Endothelial cell of umbilical vein (primary cell): Measurements from ENCODE around the gene C13orf46. TPM values are rescaled to one million over a fixed set of nuclear protein-coding genes. Genes with fewer than 3 reads are reported as not detected.

Source experiments
- BruUV-seq: library from RNA; stranded (reverse); fragments of 400-500 nt; replicated peaks from 2 replicates; lab custom pipeline; 2021; lab: Mats Ljungman, UMichigan
- CTCF ChIA-PET: fragments of 300-600, 350-600 bp; sonication (Branson Sonifier 250); formaldehyde crosslinking; loops from one replicate; lab custom pipeline; 2021; ENCODE audit warnings: antibody characterized with exemption, inconsistent platforms; lab: Charles Lee
- POLR2A ChIA-PET: fragments of 300-600, 350-600 bp; sonication (Branson Sonifier 250); formaldehyde crosslinking; loops from one replicate; lab custom pipeline; 2021; ENCODE audit warnings: antibody characterized with exemption, inconsistent platforms; lab: Charles Lee
- DNase-seq: peaks from one replicate; pipeline ENCODE4 v3.0.0-alpha.2; 2011; ENCODE audit warnings: low read depth, low spot score
- FAIRE-seq: peaks from 2 replicates; lab custom pipeline; 2011; peaks lifted over from hg19 to GRCh38; lab: Jason Lieb, UNC
- H2AFZ ChIP-seq: 2 replicates; pipeline ENCODE4 v1.6.0; 2012; ENCODE audit warnings: low read depth, low read length, control low read depth, inconsistent platforms
- H3K27ac ChIP-seq: 2 replicates; pipeline ENCODE4 v1.5.1; 2011; ENCODE audit warnings: low read depth, mild to moderate bottlenecking, control low read depth, low read length, moderate library complexity; ENCODE audit not compliant: insufficient read depth
- H3K27me3 ChIP-seq, 2 experiments: 2 replicates each; pipeline versions ENCODE4 v1.6.0 to v1.6.1; 2011; ENCODE audit warnings: low read length in 2 of 2, mixed read lengths in 1 of 2; ENCODE audit not compliant: control insufficient read depth in 2 of 2, insufficient read depth in 2 of 2
- H3K36me3 ChIP-seq, 2 experiments: 2 replicates in 1 of 2; 3 replicates in 1 of 2; pipeline ENCODE4 v1.5.1; 2011; ENCODE audit warnings: low read length in 2 of 2, mild to moderate bottlenecking in 1 of 2, moderate library complexity in 1 of 2; ENCODE audit not compliant: control insufficient read depth in 2 of 2, insufficient read depth in 2 of 2; ENCODE audit errors: extremely low read depth in 1 of 2
- H3K4me1 ChIP-seq: 3 replicates; pipeline ENCODE4 v1.5.1; 2011; ENCODE audit warnings: mild to moderate bottlenecking, low read length; ENCODE audit not compliant: control insufficient read depth, insufficient read depth; ENCODE audit errors: extremely low read depth
- H3K4me2 ChIP-seq: 2 replicates; pipeline ENCODE4 v1.6.1; 2011; ENCODE audit warnings: low read length, control low read depth, mixed read lengths; ENCODE audit not compliant: insufficient read depth
- H3K4me3 ChIP-seq, 3 experiments: fragments of 200-600 bp in 1 of 3; sonication (generic), shearing (Covaris generic) in 1 of 3; replicated peaks in 1 of 3; 2 replicates each; pipeline ENCODE4 v1.5.1; 2011 to 2016; ENCODE audit warnings: control low read depth in 3 of 3, low read length in 3 of 3, mild to moderate bottlenecking in 2 of 3, inconsistent platforms in 1 of 3, low read depth in 1 of 3, moderate library complexity in 1 of 3; ENCODE audit not compliant: insufficient read depth in 1 of 3
- H3K79me2 ChIP-seq: 2 replicates; pipeline ENCODE4 v1.6.0; 2012; ENCODE audit warnings: low read length, inconsistent platforms; ENCODE audit not compliant: control insufficient read depth, insufficient read depth
- H3K9ac ChIP-seq: replicated peaks from 2 replicates; pipeline ENCODE3; 2011; ENCODE audit warnings: low read length, control low read depth; ENCODE audit not compliant: insufficient read depth; ENCODE audit errors: extremely low read depth
- H3K9me1 ChIP-seq: replicated peaks from 3 replicates; pipeline ENCODE4 v1.6.0; 2011; ENCODE audit warnings: mild to moderate bottlenecking, low read length; ENCODE audit not compliant: control insufficient read depth, insufficient read depth; ENCODE audit errors: extremely low read depth
- H3K9me3 ChIP-seq: replicated peaks from 2 replicates; pipeline ENCODE4 v1.5.1; 2012; ENCODE audit warnings: low read length, inconsistent platforms; ENCODE audit not compliant: control insufficient read depth, insufficient read depth
- H4K20me1 ChIP-seq: replicated peaks from 2 replicates; pipeline ENCODE3; 2011; ENCODE audit warnings: mild to moderate bottlenecking, low read length; ENCODE audit not compliant: control insufficient read depth, insufficient read depth; ENCODE audit errors: extremely low read depth
- EZH2 ChIP-seq: IDR thresholded peaks from 2 replicates; pipeline ENCODE4 v1.6.1; 2012; ENCODE audit warnings: borderline replicate concordance, low read depth, mild to moderate bottlenecking, moderate library complexity, low read length, inconsistent platforms; ENCODE audit not compliant: severe bottlenecking
- GATA2 ChIP-seq: IDR thresholded peaks from 2 replicates; pipeline ENCODE4 v1.7.0; 2011; ENCODE audit warnings: low read depth, mild to moderate bottlenecking, moderate library complexity, mixed read lengths, low read length; ENCODE audit not compliant: insufficient read length, insufficient read depth
- JUN ChIP-seq: IDR thresholded peaks from 2 replicates; pipeline ENCODE4 v1.6.1; 2011; ENCODE audit warnings: borderline replicate concordance, low read depth; ENCODE audit not compliant: insufficient read length, insufficient read depth
- POLR2A ChIP-seq: IDR thresholded peaks from 2 replicates; pipeline ENCODE4 v1.6.1; 2012; ENCODE audit warnings: low read depth, mild to moderate bottlenecking, control low read depth, low read length
- POLR2AphosphoS5 ChIP-seq: IDR thresholded peaks from 2 replicates; pipeline ENCODE4 v1.6.1; 2012; ENCODE audit warnings: low read depth, mild to moderate bottlenecking, control low read depth, low read length, moderate library complexity; ENCODE audit not compliant: insufficient read depth
- dilution Hi-C: fragments of 300-500 bp; cut with MboI; formaldehyde crosslinking; loops from one replicate; pipeline ENCODE4 v1.15.0; 2019; ENCODE audit warnings: low sequenced_read_pairs; ENCODE audit not compliant: extremely low pct_ligation_motif_present
- intact Hi-C: fragments of 100-400 bp; cut with micrococcal nuclease; formaldehyde crosslinking; loops from one replicate; pipeline ENCODE4 v1.10.0; 2022
- polyA plus RNA-seq, 4 experiments: library from polyadenylated mRNA; depleted of rRNA in 3 of 4; stranded (reverse) in 3 of 4; unstranded in 1 of 4; fragments of >200 nt; gene quantifications; 2 replicates each; pipeline versions ENCODE4 v1.2.1 to v1.2.3, GENCODE V29; 2011 to 2012; ENCODE audit warnings: missing spikeins in 1 of 4
- total RNA-seq: library from RNA; stranded (reverse); gene quantifications from 2 replicates; pipeline ENCODE4 v1.2.3, GENCODE V29; 2021
- TF ChIP-seq, protein P1 (sequence below), 2 donors: IDR thresholded peaks; 1 replicate in 1 of 2; 2 replicates in 1 of 2; pipeline ENCODE4 v1.5.1; 2011; ENCODE audit warnings: low read length in 2 of 2, mild to moderate bottlenecking in 2 of 2, moderate library complexity in 2 of 2, control low read depth in 1 of 2, inconsistent platforms in 1 of 2, low read depth in 1 of 2; ENCODE audit not compliant: insufficient read depth in 1 of 2; ENCODE audit errors: extremely low read depth in 1 of 2
- TF ChIP-seq, protein P2 (sequence below): IDR thresholded peaks from 2 replicates; pipeline ENCODE4 v1.6.1; 2011; ENCODE audit not compliant: insufficient read depth, insufficient read length

C13orf46 gene
- total and polyA plus RNA-seq, 2 donors (not counting 3 experiments of a cell fraction or from before 2014, with no cell fraction given): 1.3 to 1.7 TPM

DNA sequence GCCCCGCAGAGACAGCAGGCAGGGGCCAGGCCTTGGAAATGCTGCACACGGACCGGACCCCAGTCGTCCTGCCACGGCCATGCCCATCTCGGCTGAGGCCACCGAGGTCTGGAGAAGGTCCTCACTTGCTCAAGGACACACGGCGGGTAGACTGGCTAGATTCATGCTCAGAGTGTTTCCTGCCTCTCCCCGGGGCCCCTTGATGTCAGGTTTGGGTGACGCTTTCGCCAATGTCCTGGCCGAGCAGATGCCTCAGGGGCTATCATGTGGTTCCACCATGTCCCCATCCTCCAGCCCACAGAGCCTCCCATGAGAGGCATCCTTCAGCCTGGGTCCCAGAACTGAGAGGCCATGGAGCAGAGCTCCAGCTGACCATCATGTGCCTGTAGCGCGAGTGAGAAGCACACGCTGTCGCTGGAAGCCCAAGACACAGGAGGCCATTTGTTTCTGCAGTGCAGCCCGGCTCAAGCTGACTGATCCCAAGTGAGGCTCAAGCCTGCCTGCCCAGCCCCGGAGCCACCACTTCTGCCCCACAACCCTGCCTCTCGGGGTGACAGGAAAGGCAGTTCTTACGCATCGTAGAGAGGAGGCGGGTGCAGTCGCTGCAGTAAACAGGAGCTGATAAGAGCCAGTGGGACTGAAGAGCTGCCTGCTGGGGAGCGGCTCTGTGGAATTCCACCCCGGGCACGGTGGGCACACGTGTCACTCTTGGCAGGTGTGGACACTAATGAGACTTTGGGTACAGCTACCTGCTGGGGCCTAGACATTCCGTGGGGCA is 56.1 kb downstream of the C13orf46 start:
- no peak overlapping the region for H3K4me2 ChIP-seq
- no peaks in the 10 kb centered on the region for H3K9me1 ChIP-seq
- no peak overlapping the region for H2AFZ ChIP-seq
- no peak overlapping the region for H3K4me3 ChIP-seq
- H3K9ac ChIP-seq: no peak overlapping the region
- no peaks in the 10 kb centered on the region for H3K9me3 ChIP-seq
- dilution Hi-C loops (no loop called here), intact Hi-C loops (no loop called here)
- ChIA-PET POLR2A (no interaction called here), CTCF (interaction anchor here (0.9 to 1.3 kb wide), 2 partner anchors 11 to 13 kb away, joined by 3 to 4 read pairs; no protein-coding TSS in a partner anchor)
- no peaks in the 10 kb centered on the region for H3K79me2 ChIP-seq
- H3K27ac ChIP-seq: no peak overlapping the region
- no peaks in the 10 kb centered on the region for H3K36me3 ChIP-seq
- H3K27me3 ChIP-seq: peaks cover 16 to 20% of the 10 kb centered on the region in 2 experiments
- no peaks in the 10 kb centered on the region for H4K20me1 ChIP-seq
- FAIRE-seq (no peak), DNase-seq (no peak)
- TF ChIP-seq, protein P1, sequence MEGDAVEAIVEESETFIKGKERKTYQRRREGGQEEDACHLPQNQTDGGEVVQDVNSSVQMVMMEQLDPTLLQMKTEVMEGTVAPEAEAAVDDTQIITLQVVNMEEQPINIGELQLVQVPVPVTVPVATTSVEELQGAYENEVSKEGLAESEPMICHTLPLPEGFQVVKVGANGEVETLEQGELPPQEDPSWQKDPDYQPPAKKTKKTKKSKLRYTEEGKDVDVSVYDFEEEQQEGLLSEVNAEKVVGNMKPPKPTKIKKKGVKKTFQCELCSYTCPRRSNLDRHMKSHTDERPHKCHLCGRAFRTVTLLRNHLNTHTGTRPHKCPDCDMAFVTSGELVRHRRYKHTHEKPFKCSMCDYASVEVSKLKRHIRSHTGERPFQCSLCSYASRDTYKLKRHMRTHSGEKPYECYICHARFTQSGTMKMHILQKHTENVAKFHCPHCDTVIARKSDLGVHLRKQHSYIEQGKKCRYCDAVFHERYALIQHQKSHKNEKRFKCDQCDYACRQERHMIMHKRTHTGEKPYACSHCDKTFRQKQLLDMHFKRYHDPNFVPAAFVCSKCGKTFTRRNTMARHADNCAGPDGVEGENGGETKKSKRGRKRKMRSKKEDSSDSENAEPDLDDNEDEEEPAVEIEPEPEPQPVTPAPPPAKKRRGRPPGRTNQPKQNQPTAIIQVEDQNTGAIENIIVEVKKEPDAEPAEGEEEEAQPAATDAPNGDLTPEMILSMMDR (IDR thresholded peaks at IDR 0.05; ENCODE audit: extremely low read depth in 1 of 2, insufficient read depth in 1 of 2, low read depth in 1 of 2, low read length in 2 of 2): no peak
- no peak for TF ChIP-seq JUN
- no peak for TF ChIP-seq POLR2AphosphoS5
- TF ChIP-seq, protein P2, sequence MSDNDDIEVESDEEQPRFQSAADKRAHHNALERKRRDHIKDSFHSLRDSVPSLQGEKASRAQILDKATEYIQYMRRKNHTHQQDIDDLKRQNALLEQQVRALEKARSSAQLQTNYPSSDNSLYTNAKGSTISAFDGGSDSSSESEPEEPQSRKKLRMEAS: no peak
- TF ChIP-seq EZH2: no peak
- TF ChIP-seq GATA2: no peak
- no peak for TF ChIP-seq POLR2A
- no TSS peak for BruUV-seq
- H3K4me1 ChIP-seq: no peaks in the 10 kb centered on the region
